Chondrocyte (in vitro differentiated cells): ENCODE measurements around the gene SNPH. TPM values are rescaled to one million over a fixed set of nuclear protein-coding genes. Genes with fewer than 3 reads are reported as not detected.

Source experiments
- DNase-seq: peaks from one replicate; pipeline ENCODE4 v3.0.0; 2021; ENCODE audit warnings: mixed read lengths, low spot score
- H3K27ac Mint-ChIP-seq: one replicate; pipeline ENCODE4 v1.8.0; 2021; ENCODE audit warnings: mild to moderate bottlenecking, moderate library complexity, mixed read lengths; ENCODE audit not compliant: unreplicated experiment
- H3K27me3 Mint-ChIP-seq: 2 replicates; pipeline ENCODE4 v1.8.0; 2021; ENCODE audit warnings: low read depth, mixed read lengths
- H3K36me3 Mint-ChIP-seq: 2 replicates; pipeline ENCODE4 v1.8.0; 2021; ENCODE audit warnings: low read depth, mixed read lengths
- H3K4me1 Mint-ChIP-seq: 2 replicates; pipeline ENCODE4 v1.8.0; 2021; ENCODE audit warnings: low read depth, mild to moderate bottlenecking, mixed read lengths
- H3K4me3 Mint-ChIP-seq: one replicate; pipeline ENCODE4 v1.8.0; 2021; ENCODE audit warnings: mild to moderate bottlenecking, moderate library complexity, mixed read lengths; ENCODE audit not compliant: unreplicated experiment
- H3K9me3 Mint-ChIP-seq: 2 replicates; pipeline ENCODE4 v1.8.0; 2021; ENCODE audit warnings: low read depth, mixed read lengths
- total RNA-seq: library from RNA; stranded (reverse); gene quantifications from 3 replicates; pipeline ENCODE4 v1.2.1, GENCODE V29; 2021
- TF ChIP-seq, protein P1 (sequence below): fragments of 200-600 bp; sonication (generic); IDR thresholded peaks from 2 replicates; pipeline ENCODE4 v1.5.0; 2021; ENCODE audit warnings: antibody characterized with exemption, mild to moderate bottlenecking, moderate library complexity

SNPH gene
- total RNA-seq, 1 donor from 2014 or later: 12.8 TPM

- TF ChIP-seq, protein P1, sequence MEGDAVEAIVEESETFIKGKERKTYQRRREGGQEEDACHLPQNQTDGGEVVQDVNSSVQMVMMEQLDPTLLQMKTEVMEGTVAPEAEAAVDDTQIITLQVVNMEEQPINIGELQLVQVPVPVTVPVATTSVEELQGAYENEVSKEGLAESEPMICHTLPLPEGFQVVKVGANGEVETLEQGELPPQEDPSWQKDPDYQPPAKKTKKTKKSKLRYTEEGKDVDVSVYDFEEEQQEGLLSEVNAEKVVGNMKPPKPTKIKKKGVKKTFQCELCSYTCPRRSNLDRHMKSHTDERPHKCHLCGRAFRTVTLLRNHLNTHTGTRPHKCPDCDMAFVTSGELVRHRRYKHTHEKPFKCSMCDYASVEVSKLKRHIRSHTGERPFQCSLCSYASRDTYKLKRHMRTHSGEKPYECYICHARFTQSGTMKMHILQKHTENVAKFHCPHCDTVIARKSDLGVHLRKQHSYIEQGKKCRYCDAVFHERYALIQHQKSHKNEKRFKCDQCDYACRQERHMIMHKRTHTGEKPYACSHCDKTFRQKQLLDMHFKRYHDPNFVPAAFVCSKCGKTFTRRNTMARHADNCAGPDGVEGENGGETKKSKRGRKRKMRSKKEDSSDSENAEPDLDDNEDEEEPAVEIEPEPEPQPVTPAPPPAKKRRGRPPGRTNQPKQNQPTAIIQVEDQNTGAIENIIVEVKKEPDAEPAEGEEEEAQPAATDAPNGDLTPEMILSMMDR: no peak
- H3K4me1 Mint-ChIP-seq: no peaks in the 10 kb centered on the region
- no peak overlapping the region for H3K4me3 Mint-ChIP-seq
- H3K27me3 Mint-ChIP-seq: no peaks in the 10 kb centered on the region
- H3K36me3 Mint-ChIP-seq: peaks cover 8% of the 10 kb centered on the region
- H3K9me3 Mint-ChIP-seq: no peaks in the 10 kb centered on the region
- H3K27ac Mint-ChIP-seq: no peak overlapping the region
- DNase-seq: no peak
Measured at GRCh38 chr20:1308067-1308701, 42.1 kb downstream of the SNPH start.

DNA sequence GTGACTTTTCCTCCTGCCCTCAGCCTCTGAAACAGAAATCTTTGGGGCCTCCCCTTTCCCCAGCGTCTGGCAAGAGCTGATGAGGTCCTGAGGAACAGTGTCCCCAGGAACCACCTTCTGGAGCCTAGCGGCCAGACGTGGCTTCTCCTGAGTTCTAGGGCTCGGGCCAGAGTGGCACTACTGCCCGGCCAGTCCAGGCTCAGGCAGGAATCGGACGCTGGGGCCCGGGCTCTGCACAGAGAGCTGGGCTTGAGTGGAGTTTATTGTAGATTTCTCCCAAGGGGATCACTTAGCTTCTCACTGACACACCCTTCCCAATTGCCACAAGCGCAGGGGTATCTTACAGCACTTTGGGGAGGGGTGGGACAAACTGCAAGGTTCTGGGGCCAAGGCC is 42.6 kb downstream of the SNPH start:
- TF ChIP-seq, protein P1: no peak
- Mint-ChIP-seq H3K27me3 (no peaks in the 10 kb centered on the region), H3K4me1 (peaks cover 2% of the 10 kb centered on the region), H3K4me3 (no peak overlapping the region), H3K27ac (no peak overlapping the region), H3K9me3 (no peaks in the 10 kb centered on the region), H3K36me3 (peaks cover 8% of the 10 kb centered on the region)
- no peak for DNase-seq

DNA sequence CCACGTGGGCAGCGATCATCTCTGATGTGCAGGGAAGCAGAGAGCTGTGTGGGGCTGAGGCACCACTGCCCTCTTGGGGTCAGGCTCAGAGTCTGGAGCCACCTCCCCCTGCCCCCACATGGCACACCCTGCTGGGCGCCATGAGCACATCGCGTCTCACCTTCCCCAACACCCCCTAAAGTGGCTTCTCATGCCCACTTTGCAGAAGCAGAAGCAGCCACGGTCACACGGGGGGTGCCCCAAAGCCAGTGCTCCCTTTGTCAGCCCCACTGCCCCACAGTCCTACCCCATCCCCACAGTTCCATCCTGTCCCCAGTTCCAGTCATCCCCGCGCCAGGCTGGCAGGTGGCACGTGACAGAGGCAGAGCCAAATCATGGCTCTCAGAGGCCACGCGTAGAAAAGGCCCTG is 43.3 kb downstream of the SNPH start:
- peaks cover 8% of the 10 kb centered on the region for H3K36me3 Mint-ChIP-seq
- no peak for DNase-seq
- H3K27me3 Mint-ChIP-seq: no peaks in the 10 kb centered on the region
- no peak overlapping the region for H3K27ac Mint-ChIP-seq
- TF ChIP-seq, protein P1: no peak
- peaks cover 6% of the 10 kb centered on the region for H3K4me1 Mint-ChIP-seq
- no peak overlapping the region for H3K4me3 Mint-ChIP-seq
- no peaks in the 10 kb centered on the region for H3K9me3 Mint-ChIP-seq

DNA sequence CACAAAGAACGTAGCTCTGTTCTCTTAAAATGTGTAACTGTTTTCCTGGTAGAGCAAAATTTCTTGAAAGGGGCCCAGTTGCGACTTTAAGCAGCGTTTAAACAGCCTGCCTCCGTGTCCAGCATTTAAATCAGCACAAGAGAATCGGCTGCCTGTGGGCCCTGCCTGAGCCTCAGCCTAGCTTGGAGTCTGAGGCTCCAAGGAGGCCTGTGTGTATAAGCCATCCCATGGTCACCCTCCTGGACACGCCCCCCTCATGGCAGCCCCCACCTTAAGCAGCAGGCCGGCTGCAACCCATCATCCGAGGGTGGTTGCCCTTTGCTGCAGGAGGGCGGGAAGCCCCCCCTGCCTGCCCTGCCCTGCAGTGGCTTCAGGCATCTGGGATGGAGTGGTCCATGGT is 44.0 kb downstream of the SNPH start:
- Mint-ChIP-seq H3K4me3 (no peak overlapping the region), H3K9me3 (no peaks in the 10 kb centered on the region), H3K36me3 (peaks cover 5% of the 10 kb centered on the region), H3K4me1 (peaks cover 6% of the 10 kb centered on the region), H3K27ac (no peak overlapping the region), H3K27me3 (no peaks in the 10 kb centered on the region)
- no peak for DNase-seq
- TF ChIP-seq, protein P1: no peak

- Mint-ChIP-seq H3K36me3 (no peaks in the 10 kb centered on the region), H3K9me3 (no peaks in the 10 kb centered on the region), H3K4me1 (peaks cover 6% of the 10 kb centered on the region), H3K27me3 (no peaks in the 10 kb centered on the region), H3K27ac (no peak overlapping the region), H3K4me3 (no peak overlapping the region)
- peak; percentile 63 for DNase-seq
- TF ChIP-seq, protein P1: no peak
Measured at GRCh38 chr20:1310506-1311190, 44.6 kb downstream of the SNPH start.
